Prostate gland (tissue), 2 donors: ENCODE results near the gene SLC34A2.

Source experiments
- CTCF ChIP-seq, 4 experiments: fragments of 200-600 bp in 2 of 4; fragments of 450-650 bp in 2 of 4; sonication (generic) in 2 of 4; IDR thresholded peaks; 1 replicate in 3 of 4; 2 replicates in 1 of 4; pipeline ENCODE4 v1.5.1; 2016 to 2019; ENCODE audit warnings: antibody characterized with exemption in 4 of 4, mild to moderate bottlenecking in 2 of 4, moderate library complexity in 2 of 4
- POLR2A ChIP-seq: fragments of 450-650 bp; IDR thresholded peaks from one replicate; pipeline ENCODE4 v1.6.1; 2016; ENCODE audit warnings: antibody characterized with exemption, mild to moderate bottlenecking

GRCh38 chr4:25697516-25697915 lies 41.9 kb downstream of the SLC34A2 start:
- TF ChIP-seq CTCF (IDR thresholded peaks at IDR 0.05), result no peak
- TF ChIP-seq POLR2A, result no peak
